Renal cortex interstitium (tissue), 11 donors: ENCODE data around the gene KLHL42. TPM values are rescaled to one million over a fixed set of nuclear protein-coding genes. Genes with fewer than 3 reads are reported as not detected.

Experiments
- DNase-seq, 11 donors: peaks; one replicate each; pipeline ENCODE4 v3.0.0-alpha.2; 2013; ENCODE audit warnings: low read depth in 9 of 11, low spot score in 4 of 11; ENCODE audit errors: extremely low read depth in 1 of 11
- polyA plus RNA-seq, 3 donors: library from polyadenylated mRNA; unstranded; fragments of 120-200 nt; gene quantifications; one replicate each; pipeline ENCODE4 v1.2.1, GENCODE V29; 2013; ENCODE audit not compliant: insufficient read length in 3 of 3

The KLHL42 gene
- polyA plus RNA-seq, 3 donors, result 32.1 to 41.5 (median 36.7) TPM

GRCh38 chr12:27805238-27805637 is 25.2 kb downstream of the KLHL42 start:
- DNase-seq, result no peak

- no peak for DNase-seq
These were observed 26.2 kb downstream of the KLHL42 start for GRCh38 chr12:27806259-27806658.

GRCh38 chr12:27807063-27807703 is 27.1 kb downstream of the KLHL42 start:
- DNase-seq, result no peak

- no peak for DNase-seq
These were observed 28.8 kb downstream of the KLHL42 start for GRCh38 chr12:27808841-27809240.

GRCh38 chr12:27810756-27811155 is 30.7 kb downstream of the KLHL42 start:
- no peak for DNase-seq

- DNase-seq, result no peak
These were observed 32.5 kb downstream of the KLHL42 start for GRCh38 chr12:27812502-27812901.

GRCh38 chr12:27814411-27814810 is 34.4 kb downstream of the KLHL42 start:
- no peak for DNase-seq

- no peak for DNase-seq
These were observed 35.0 kb downstream of the KLHL42 start for GRCh38 chr12:27814851-27815591.

- no peak for DNase-seq
These were observed 37.7 kb downstream of the KLHL42 start for GRCh38 chr12:27817766-27818165.

GRCh38 chr12:27818401-27818918 is 38.4 kb downstream of the KLHL42 start:
- DNase-seq, result no peak

GRCh38 chr12:27820564-27820963 is 40.5 kb downstream of the KLHL42 start:
- no peak for DNase-seq

GRCh38 chr12:27821259-27821973 is 41.4 kb downstream of the KLHL42 start:
- peak; percentile 59 to 88 (median 70) for DNase-seq

- DNase-seq, result no peak
These were observed 42.2 kb downstream of the KLHL42 start for GRCh38 chr12:27822076-27822712.

- DNase-seq, result no peak
These were observed 43.0 kb downstream of the KLHL42 start for GRCh38 chr12:27823038-27823437.

- no peak for DNase-seq
These were observed 44.3 kb downstream of the KLHL42 start for GRCh38 chr12:27824126-27824842.

GRCh38 chr12:27826076-27826475 is 46.0 kb downstream of the KLHL42 start:
- no peak for DNase-seq

- DNase-seq, result no peak
These were observed 48.2 kb downstream of the KLHL42 start for GRCh38 chr12:27828196-27828595.

- no peak for DNase-seq
These were observed 58.6 kb downstream of the KLHL42 start for GRCh38 chr12:27838543-27839185.
